ENCODE data around the gene LRMDA.
A peak's percentile ranks its signal among the peaks of the same experiment; 100 is the strongest.

The LRMDA gene

DNA sequence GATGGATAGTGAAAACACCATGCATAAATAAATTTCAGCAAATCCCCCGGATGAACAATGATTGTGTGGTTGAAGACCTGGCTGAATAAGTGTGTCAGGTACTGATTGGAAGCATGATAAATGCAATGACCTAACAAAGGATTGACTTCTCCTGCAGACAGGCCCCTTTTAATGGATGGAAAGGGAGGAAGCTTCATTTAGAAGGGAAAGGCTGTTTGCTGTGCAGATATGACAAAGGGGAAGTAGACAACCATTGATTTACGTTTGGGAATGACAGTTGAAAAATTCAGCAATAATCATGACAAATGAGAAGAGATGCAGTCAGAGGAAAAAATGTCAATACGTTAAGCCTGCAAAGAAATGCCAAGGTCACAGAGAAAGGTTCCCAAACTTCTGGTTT lies 503.8 kb downstream of the LRMDA start:
- in situ Hi-C loops (cut with HindIII; ENCODE audit: low pct_ligation_motif_present, low pct_unique_long_range_greater_than_20kb, low sequenced_read_pairs): no loop called here
- no peak for DNase-seq

DNA sequence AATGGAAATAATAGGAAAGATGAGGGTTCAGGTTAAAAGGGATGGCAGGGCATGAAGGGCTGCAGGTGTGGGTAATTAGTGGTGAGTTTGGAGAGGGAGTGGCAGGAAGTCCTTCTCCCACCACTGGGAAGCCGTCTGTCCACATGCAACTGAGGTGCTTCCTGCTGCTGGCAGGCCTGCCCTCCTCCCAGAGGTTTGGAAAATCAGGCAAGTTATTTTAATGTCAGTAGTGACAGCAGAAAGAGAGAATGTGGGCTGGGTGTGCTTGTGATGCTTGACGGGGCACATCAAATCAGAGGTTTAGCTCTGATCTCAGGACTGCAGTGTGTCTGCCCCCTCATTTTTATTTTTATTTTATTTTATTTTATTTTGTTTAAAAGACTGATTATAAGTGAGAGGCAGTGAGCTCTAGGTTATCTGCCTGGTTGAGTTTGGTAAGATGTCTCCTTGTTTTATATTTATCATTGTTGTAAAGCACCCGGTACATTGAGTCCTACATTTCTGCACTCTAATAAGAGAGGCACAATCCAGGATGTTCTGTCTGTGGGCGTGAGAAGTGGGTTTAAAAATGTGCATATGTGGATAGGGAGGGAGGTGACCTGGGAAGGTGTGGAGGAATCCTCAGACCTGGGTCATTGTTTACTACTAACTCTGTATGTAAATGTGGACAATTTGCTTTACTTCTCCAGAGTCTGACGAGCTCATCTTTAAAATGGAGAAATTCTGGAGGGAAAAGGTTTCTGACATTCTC lies 504.4 kb downstream of the LRMDA start:
- DNase-seq: no peak
- in situ Hi-C loops (cut with HindIII; ENCODE audit: low pct_ligation_motif_present, low pct_unique_long_range_greater_than_20kb, low sequenced_read_pairs): no loop called here

DNA sequence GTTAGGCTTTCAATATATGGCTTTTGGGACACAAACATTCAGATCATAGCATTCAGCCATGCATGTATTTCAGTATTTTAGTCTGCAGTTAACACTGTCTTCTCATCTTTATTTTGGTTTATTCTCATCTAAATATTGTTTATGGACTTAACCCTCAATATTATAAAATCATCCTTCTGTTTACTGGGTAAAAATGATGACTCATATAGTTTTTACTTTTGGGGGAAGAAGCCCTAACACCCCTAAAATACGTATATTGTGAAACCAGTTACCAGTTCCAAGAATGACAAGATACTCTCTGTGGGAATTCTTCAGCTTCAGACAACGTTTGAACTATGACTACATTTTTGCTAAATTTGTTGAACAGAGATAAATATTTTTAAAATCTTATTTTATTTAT lies 505.4 kb downstream of the LRMDA start:
- no peak for DNase-seq
- in situ Hi-C loops (cut with HindIII; ENCODE audit: low pct_ligation_motif_present, low pct_unique_long_range_greater_than_20kb, low sequenced_read_pairs): no loop called here

DNA sequence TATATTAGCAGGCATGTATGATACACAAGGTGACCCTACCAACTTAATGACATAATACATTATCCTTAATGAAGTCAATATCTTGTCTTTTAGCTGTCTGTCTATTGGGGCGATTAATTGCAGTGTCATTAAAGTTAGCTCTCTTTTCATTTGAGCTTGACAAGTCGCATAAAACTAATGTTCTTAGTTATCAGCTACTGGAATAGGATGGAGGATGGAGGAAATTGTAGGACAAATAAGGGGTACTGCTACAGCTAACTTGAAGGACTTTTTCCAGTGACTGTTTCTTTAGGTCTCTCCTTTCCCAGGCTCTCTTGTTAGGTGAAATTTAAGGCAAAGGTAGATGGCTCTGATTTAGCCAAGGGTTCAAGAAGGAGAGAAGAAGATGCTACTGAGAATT lies 506.4 kb downstream of the LRMDA start:
- no peak for DNase-seq
- in situ Hi-C loops (cut with HindIII; ENCODE audit: low pct_ligation_motif_present, low pct_unique_long_range_greater_than_20kb, low sequenced_read_pairs): no loop called here

DNA sequence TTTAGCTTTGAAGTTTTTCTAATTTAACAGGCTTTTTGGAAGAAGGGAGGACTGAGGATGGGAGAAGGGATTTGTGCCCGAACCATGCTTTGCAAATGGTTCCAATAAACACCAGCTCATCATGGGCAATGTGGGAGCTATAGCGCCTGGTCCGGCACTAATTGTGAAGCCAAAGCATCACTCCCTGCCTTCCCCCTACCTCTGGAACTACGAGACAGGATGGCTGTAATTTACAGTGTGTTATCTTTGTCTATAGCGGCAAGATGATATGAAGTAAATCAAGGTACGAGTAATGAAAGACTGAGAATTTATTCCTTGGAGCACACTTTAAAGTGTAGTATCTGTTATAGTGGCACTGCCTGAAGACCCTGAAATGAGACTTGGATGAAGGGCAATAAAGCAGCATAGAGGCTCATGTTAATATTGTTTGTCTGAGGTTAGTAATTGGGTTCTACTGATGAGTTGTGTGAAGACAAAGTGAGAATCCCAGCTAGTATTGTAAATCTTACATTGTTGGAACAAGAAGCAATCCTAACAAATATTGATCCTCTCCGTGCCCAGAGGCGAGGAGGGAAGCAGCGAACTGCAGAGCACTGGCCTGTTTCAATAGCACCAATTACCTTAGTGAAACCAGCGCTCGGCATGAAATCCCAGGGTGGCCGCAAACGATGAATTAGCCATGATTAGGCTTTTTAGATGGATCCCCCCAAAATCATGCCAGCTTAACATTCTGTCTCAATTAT lies 507.1 kb downstream of the LRMDA start:
- no peak for DNase-seq
- in situ Hi-C loops (cut with HindIII; ENCODE audit: low pct_ligation_motif_present, low pct_unique_long_range_greater_than_20kb, low sequenced_read_pairs): no loop called here

DNA sequence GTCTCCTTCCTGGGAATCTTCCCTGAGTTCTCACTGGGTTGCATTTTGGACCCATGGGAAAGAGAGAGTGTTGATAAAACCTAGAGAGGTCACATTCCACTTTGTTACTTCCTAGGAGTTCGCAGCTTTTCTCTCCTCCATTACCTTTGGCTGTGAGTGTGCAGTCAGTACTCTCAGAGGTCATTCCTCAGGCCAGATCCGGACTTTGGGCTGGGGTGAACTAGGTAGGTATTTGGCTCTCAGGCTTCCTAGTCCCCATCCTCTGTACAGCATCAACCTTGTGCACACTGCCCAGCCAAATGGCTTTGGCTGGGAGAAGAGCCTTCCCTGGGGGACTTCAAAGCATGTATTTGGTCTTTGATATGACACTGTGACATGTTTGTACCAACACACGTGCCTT lies 508.1 kb downstream of the LRMDA start:
- in situ Hi-C loops (cut with HindIII; ENCODE audit: low pct_ligation_motif_present, low pct_unique_long_range_greater_than_20kb, low sequenced_read_pairs): no loop called here
- no peak for DNase-seq

DNA sequence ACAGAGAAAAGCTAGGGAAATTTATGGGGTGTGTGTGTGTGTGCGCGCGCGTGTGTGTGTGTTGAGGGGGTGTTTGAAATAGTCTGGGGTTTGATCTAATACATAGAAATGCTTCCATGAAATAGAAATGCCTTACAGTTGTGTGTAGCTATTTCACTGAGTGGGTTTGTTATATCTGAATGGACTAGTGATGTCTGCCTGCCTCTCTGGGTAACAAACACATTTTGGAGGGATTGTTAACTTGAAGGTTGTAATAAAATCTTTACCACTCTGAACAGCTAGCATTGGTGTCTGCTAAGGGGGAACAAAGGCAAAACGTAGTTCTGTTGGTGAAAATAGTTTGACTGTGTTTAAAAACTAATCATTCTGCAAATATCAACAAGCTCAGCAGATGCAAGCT lies 509.3 kb downstream of the LRMDA start:
- in situ Hi-C loops (cut with HindIII; ENCODE audit: low pct_ligation_motif_present, low pct_unique_long_range_greater_than_20kb, low sequenced_read_pairs): no loop called here
- no peak for DNase-seq

DNA sequence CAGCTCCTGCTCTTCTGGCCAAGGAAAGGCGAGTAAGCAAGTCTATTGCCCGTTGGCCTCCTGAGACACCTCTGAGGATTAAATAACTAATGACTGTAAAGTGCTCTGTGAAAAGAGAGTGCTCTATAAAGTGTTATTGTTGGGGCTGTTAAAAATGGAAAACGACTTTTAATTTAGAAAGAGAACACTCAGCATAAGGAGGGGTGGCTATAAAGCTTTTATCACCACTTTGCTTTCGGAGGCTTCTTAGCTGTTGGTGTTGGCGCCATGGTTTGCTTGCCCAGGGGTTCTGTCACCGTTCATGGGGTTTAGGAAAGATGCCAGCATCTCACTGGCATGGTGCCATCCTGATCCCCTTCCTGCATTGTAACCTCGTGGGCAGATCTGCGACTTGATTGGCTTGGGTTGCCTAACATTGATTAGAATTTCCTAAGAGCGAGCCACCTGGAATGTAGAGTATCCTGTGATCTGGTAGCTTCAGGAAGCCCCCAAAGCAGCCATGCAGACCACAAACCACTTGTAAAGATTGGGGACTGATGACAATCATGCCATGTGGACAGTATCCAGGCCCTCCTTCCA lies 509.9 kb downstream of the LRMDA start:
- no peak for DNase-seq
- in situ Hi-C loops (cut with HindIII; ENCODE audit: low pct_ligation_motif_present, low pct_unique_long_range_greater_than_20kb, low sequenced_read_pairs): no loop called here

DNA sequence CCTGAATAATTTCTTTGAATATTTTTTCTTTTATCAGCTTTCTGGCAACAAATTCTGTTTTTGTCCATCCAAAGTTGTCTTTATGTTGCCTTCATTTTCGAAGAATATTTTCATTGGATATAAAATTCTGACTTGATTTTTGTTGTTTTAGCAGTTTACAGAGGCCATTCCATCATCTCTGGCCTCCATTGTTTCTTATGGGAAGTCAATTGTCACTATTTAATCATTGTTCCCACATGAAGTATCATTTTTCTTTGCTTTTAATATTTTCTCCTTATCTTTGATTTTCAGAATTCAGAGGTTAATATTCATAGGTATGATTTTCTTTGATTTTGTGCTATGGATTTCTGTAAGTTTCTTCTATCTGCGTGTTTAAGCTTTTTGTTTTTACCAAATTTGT lies 512.6 kb downstream of the LRMDA start:
- in situ Hi-C loops (cut with HindIII; ENCODE audit: low pct_ligation_motif_present, low pct_unique_long_range_greater_than_20kb, low sequenced_read_pairs): no loop called here
- no peak for DNase-seq

DNA sequence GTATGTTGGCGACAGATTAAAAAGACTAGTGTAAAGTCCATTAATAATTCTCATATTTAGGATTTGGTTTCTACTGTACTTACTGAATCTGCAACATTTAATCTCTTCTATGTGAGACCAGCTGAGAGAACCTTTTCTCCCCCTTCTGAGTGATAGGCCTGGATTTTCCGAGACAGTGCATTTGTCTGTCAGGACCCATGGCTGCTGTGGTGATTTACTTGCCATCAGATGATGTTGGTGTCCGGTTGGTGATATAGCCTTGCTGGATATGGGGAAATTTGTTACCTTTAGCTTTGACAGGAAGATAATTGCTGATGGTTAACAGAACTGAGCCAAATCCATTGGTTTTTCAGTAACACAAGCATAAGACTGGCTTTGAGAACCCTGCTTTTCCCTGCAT lies 517.2 kb downstream of the LRMDA start:
- DNase-seq: no peak
- in situ Hi-C loops (cut with HindIII; ENCODE audit: low pct_ligation_motif_present, low pct_unique_long_range_greater_than_20kb, low sequenced_read_pairs): no loop called here

DNA sequence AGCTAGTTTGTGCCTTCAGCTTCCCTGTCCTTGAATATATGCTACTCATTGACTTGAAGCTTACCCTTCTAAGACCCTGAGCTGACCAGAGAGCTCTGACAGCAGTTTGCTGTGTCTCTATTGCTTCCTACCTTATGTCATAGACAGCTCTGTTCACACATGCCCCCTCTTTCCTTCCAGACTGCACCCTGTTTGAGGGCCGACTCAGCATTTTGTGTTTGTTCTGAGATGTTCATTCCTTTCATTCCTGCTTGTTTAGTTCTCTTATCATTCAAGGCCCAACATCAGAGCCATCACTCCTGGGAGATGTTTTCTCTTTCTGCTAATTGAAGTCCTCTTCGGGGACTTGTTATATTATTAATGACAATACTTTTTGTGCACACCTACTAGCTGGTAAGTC lies 518.9 kb downstream of the LRMDA start:
- in situ Hi-C loops (cut with HindIII; ENCODE audit: low pct_ligation_motif_present, low pct_unique_long_range_greater_than_20kb, low sequenced_read_pairs): no loop called here
- no peak for DNase-seq

DNA sequence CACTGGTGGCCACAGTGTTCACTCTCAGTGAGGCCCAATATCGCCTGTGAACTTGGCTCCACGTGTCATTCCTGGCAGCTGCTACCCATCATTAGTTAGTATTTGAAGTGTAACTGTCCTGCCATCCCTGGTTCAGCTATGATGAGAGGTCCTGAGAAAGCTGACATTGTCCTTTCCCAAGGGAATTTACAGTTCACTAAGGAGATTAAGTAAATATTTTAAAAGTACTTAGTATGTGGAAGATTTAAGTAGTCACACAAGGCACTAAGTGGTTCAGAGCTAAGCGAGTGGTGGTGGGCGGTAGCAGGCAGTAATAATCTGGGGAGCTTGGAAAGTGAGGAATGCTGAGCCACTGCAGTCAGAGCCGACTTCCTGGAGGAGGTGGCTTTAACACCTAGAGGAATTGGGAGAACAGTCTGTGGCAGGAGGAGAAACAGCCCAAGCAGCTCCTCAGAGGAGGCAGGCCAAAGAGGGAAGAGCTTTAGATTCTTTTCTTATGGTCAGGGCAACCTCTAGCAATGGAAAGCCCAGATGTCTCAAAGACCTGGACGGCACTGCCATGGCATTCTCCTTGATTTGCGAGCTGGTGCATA lies 519.7 kb downstream of the LRMDA start:
- in situ Hi-C loops (cut with HindIII; ENCODE audit: low pct_ligation_motif_present, low pct_unique_long_range_greater_than_20kb, low sequenced_read_pairs): no loop called here
- DNase-seq: no peak

DNA sequence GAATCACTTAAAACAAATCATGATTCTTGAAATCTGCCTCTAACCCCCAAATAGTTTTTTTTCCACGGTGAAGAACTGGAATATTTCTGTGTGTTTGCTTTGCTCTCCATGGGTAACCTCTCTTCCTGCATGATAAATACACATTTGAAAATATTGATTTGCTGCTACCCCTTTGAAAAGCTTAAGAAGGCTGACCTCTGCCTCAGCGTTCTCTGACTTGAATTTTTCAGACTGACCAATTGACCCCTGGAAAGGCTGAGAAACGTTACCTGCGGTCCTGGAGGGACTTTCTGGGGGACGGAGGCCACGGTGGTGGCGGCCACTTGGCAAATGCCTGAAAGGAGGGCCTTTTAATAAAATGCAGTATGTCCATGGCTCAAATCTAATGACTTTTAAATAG lies 520.2 kb downstream of the LRMDA start:
- DNase-seq: no peak
- in situ Hi-C loops (cut with HindIII; ENCODE audit: low pct_ligation_motif_present, low pct_unique_long_range_greater_than_20kb, low sequenced_read_pairs): no loop called here

DNA sequence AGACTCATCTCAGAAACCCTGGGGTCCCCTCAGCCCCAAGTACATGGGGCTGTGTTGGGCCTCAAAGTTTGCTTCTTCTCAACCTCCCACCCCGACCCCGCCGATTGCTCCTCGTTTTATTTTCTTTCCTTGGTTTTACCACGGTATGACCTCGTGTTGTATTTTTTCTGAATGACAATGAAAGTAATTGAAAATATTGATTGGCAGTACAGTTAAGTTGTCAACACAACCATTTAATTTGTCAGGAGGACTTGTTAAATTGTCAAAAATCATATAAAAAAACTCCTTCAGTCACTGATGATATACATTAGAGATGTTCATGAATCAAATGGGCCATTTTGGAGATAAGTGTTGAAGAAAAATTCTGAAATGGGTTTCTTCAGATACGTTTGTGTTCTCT lies 520.7 kb downstream of the LRMDA start:
- in situ Hi-C loops (cut with HindIII; ENCODE audit: low pct_ligation_motif_present, low pct_unique_long_range_greater_than_20kb, low sequenced_read_pairs): no loop called here
- DNase-seq: no peak

DNA sequence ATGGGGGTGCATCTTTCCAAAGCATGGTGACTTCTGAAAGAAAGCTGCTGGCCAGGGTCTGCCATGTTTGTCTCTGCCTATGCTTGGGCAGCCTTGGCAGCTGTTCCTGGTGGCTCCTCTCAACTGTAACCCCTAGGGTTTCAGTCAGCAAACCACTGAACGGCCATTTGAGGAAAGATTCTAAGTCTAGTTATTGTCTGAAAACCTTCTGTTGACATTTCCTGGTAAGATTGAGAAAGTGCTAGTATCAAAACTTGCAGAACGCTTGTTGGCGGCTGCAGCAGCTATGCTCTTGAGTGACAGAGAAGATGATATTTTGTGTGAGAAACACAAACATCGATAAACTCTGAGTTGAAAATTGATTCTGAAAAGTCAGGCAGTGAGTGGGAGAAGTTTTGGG lies 523.1 kb downstream of the LRMDA start:
- in situ Hi-C loops (cut with HindIII; ENCODE audit: low pct_ligation_motif_present, low pct_unique_long_range_greater_than_20kb, low sequenced_read_pairs): no loop called here
- no peak for DNase-seq

DNA sequence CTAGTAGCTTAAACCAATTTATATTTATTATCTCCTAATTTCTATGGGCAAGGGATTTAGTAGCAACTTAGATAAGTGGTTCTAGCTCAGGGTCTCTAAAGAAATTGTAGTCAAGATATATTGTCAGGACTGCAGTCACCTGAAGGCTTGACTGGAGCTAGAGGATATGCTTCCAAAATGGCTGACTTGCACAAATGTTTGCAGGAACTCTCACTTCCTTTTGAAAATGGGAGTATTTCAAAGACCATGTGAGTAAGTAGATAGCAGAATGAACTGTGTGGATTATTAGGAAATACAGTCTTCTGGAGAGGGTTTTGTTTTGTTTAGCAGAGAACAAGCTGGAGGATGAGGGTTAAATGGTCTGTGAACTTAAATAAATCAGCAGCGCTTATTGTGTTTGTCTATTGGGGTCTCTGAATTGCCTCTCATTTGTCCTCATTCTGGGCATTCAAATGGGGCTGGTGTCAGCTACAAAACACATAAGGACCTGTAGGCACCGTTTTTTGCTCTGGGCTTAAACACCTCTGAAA lies 524.6 kb downstream of the LRMDA start:
- DNase-seq: no peak
- in situ Hi-C loops (cut with HindIII; ENCODE audit: low pct_ligation_motif_present, low pct_unique_long_range_greater_than_20kb, low sequenced_read_pairs): no loop called here

DNA sequence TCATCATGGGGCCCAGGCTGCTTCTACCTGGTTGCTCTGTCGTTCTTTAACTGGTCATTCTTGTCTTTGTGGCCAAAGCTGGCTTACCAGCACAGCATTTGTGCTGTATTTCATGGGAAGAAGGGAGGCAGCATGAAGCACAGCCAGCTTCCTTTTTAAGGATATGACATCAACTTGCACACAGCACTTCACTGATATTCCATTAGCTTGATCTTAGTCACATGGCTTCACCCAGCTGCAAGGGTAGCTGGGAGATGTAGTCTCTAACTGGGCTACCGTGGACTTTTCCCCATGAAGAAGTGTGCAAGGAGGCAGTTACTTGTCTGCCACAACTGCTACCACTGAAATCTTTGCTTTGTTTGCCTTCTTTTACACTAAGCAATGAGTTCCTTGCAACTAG lies 525.2 kb downstream of the LRMDA start:
- in situ Hi-C loops (cut with HindIII; ENCODE audit: low pct_ligation_motif_present, low pct_unique_long_range_greater_than_20kb, low sequenced_read_pairs): no loop called here
- DNase-seq: no peak

DNA sequence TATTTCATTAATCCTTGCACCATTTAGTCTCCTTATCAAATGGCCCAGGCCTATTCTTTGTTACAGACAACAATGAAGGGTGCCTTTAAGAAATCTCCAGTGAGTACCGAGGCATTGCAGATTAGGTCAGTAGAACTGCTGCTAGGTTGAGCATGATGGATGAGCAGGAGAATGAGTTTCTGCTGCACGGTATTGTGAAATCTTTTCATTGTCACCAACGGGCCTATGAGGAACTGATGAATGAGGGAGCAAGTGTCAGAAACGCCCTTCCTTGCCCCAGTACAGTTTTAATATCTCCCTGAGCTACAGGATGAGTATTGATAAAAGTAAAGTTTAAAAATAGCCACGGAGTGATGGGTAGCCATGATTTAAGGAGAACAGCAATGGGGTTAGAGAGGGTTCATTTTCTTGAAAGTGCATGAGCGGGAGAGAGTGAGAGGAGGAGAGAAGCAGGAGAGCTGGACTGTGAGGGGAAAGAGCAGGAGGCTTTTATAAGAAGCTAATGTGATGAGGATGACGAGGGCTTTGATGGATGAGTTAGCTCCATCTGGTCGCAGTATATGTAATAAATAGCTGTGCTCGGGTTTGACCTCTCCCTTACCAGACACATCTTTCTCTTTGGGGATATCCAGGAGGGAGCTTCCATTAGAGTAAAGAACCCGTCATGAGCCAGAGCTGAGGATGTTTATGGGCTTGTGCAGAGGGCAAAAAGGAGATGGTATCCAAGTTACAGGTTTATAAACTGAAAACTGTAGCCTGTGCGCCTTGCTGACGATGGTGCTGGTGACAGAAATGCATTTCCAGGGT lies 526.1 kb downstream of the LRMDA start:
- DNase-seq: no peak
- in situ Hi-C loops (cut with HindIII; ENCODE audit: low pct_ligation_motif_present, low pct_unique_long_range_greater_than_20kb, low sequenced_read_pairs): no loop called here

DNA sequence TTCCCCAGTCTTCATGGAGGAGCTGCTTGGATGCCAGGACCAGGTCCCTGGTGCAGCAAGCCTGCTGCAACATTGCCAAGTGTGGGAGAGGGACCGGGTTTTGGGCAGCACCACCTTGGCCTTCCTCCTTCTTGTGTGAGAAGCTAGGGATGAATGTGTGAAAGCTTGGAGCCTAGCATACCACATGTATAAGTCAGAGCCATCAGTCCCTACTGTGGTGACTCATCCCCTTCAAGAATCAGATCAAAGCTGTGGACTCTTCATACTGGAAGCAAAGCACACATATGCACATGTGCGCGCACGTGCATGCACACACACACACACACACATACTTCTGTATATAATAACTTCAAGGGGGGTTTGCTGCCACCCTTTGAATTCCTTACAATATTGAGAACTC lies 527.8 kb downstream of the LRMDA start:
- in situ Hi-C loops (cut with HindIII; ENCODE audit: low pct_ligation_motif_present, low pct_unique_long_range_greater_than_20kb, low sequenced_read_pairs): no loop called here
- peak; percentile 87 for DNase-seq

Data from ACHN (cell line).